Osteocyte (in vitro differentiated cells): ENCODE measurements around the gene PPIL6. TPM values are rescaled to one million over a fixed set of nuclear protein-coding genes. Genes with fewer than 3 reads are reported as not detected.

Source experiments
- DNase-seq: peaks from one replicate; pipeline ENCODE4 v3.0.0; 2021; ENCODE audit warnings: mixed read lengths; ENCODE audit not compliant: unreplicated experiment; ENCODE audit errors: extremely low spot score
- H3K27ac Mint-ChIP-seq: one replicate; pipeline ENCODE4 v1.8.0; 2021; ENCODE audit warnings: mild to moderate bottlenecking, mixed read lengths; ENCODE audit not compliant: unreplicated experiment
- H3K27me3 Mint-ChIP-seq: one replicate; pipeline ENCODE4 v1.8.0; 2021; ENCODE audit warnings: mixed read lengths; ENCODE audit not compliant: unreplicated experiment
- H3K36me3 Mint-ChIP-seq: one replicate; pipeline ENCODE4 v1.8.0; 2021; ENCODE audit warnings: mixed read lengths; ENCODE audit not compliant: unreplicated experiment
- H3K4me1 Mint-ChIP-seq: one replicate; pipeline ENCODE4 v1.8.0; 2021; ENCODE audit warnings: mixed read lengths; ENCODE audit not compliant: unreplicated experiment
- H3K4me3 Mint-ChIP-seq: one replicate; pipeline ENCODE4 v1.8.0; 2021; ENCODE audit warnings: mild to moderate bottlenecking, moderate library complexity, mixed read lengths; ENCODE audit not compliant: unreplicated experiment
- H3K9me3 Mint-ChIP-seq: one replicate; pipeline ENCODE4 v1.8.0; 2021; ENCODE audit warnings: mixed read lengths; ENCODE audit not compliant: unreplicated experiment
- CTCF ChIP-seq: fragments of 200-600 bp; sonication (generic); IDR thresholded peaks from 2 replicates; pipeline ENCODE4 v1.5.0; 2021; ENCODE audit warnings: antibody characterized with exemption, mild to moderate bottlenecking, moderate library complexity
- total RNA-seq: library from RNA; stranded (reverse); gene quantifications from 2 replicates; pipeline ENCODE4 v1.2.1, GENCODE V29; 2021

The PPIL6 gene
- total RNA-seq, 1 donor from 2014 or later = 1.9 TPM

DNA sequence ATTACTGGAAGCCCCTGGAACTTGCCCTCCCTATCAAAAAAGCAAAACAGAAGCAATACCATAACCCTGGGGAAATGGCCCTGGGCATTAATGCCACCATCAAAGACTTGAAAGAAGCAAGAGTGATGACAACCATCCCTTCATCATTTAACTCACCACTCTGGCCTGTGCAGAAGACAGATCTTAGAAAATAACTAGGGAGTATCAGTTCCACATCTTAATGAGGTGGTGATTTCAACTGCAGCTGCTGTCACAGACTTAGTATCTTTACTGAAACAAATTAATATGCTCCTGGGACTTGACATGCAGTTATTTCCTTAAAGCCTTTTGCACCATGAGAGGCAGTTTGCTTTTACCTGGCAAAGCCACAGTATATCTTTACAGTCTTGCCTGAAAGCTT lies 82.2 kb downstream of the PPIL6 start:
- Mint-ChIP-seq H3K4me1 (no peaks in the 10 kb centered on the region), H3K27ac (no peak overlapping the region), H3K36me3 (peaks cover 50% of the 10 kb centered on the region), H3K27me3 (no peaks in the 10 kb centered on the region), H3K9me3 (no peaks in the 10 kb centered on the region), H3K4me3 (no peak overlapping the region)
- DNase-seq = no peak
- no peak for TF ChIP-seq CTCF

DNA sequence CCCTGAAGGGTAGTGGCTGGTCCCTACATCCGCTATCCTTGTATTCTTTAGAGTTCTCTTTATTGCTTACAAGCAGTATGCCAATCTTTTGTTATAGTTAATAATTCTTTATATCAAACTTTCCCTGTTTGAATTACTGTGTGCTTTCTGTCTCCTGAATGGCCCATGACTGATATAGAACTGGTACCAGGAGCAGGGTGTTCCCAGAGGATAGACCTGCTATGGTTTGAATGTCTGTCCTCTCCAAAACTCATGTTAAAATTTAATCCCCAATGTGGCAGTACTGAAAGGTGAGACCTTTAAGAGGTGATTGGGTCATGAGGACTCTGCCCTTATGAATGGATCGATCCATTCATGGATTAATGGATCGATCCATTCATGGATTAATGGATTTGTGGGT lies 84.2 kb downstream of the PPIL6 start:
- no peaks in the 10 kb centered on the region for H3K27me3 Mint-ChIP-seq
- H3K4me1 Mint-ChIP-seq = peaks cover 9% of the 10 kb centered on the region
- DNase-seq = no peak
- peaks cover 41% of the 10 kb centered on the region for H3K36me3 Mint-ChIP-seq
- no peak for TF ChIP-seq CTCF
- no peaks in the 10 kb centered on the region for H3K9me3 Mint-ChIP-seq
- H3K27ac Mint-ChIP-seq = no peak overlapping the region
- no peak overlapping the region for H3K4me3 Mint-ChIP-seq

DNA sequence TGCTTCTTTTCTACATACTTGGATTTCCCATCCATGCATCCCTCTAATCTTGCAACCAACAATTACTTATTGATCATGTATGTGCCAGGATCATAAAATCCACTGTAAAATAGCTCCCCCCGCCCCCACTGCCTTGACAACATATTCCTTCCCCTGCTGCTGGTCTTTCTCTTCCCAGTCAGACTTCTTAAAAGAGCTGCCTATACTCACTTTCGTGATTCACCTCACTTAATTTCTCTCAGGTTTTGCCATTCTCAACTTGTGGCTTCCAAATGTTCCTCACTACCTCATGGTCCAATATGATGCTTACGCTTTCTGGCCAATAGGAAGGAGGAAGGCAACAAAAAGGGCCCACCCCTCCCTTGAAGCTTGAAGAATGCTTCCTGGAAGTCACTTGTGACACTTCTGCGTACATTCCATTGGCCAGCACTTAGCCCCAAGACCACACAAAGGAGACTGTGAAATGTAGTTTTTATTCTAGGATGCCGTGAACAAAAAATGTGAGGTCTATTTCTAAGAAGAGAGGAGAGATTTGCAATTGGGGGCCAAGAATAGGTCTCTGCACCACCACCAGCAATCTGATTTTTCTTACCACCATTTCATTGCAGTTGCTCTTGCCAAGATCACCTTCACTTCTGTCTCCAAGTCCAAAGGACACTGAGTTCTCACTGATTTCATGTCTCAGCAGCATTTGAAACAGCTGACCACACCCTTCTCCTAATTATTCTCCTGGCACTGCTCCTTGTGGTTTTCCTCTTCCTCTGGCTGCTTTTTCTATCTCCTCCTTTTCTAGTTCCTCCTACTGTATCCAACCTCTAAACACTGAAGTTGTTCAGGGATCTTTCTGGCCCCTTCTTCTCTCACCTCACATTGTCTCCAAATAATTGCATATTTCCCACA lies 88.9 kb downstream of the PPIL6 start:
- Mint-ChIP-seq H3K4me1 (peaks cover 9% of the 10 kb centered on the region), H3K27ac (no peak overlapping the region), H3K36me3 (peaks cover 12% of the 10 kb centered on the region), H3K9me3 (no peaks in the 10 kb centered on the region), H3K4me3 (no peak overlapping the region), H3K27me3 (no peaks in the 10 kb centered on the region)
- no peak for TF ChIP-seq CTCF
- DNase-seq = no peak

- peaks cover 9% of the 10 kb centered on the region for H3K4me1 Mint-ChIP-seq
- no peaks in the 10 kb centered on the region for H3K27me3 Mint-ChIP-seq
- peaks cover 5% of the 10 kb centered on the region for H3K36me3 Mint-ChIP-seq
- H3K9me3 Mint-ChIP-seq = no peaks in the 10 kb centered on the region
- TF ChIP-seq CTCF = no peak
- no peak overlapping the region for H3K4me3 Mint-ChIP-seq
- H3K27ac Mint-ChIP-seq = no peak overlapping the region
- DNase-seq = no peak
These were observed 90.9 kb downstream of the PPIL6 start for GRCh38 chr6:109349419-109349987.

DNA sequence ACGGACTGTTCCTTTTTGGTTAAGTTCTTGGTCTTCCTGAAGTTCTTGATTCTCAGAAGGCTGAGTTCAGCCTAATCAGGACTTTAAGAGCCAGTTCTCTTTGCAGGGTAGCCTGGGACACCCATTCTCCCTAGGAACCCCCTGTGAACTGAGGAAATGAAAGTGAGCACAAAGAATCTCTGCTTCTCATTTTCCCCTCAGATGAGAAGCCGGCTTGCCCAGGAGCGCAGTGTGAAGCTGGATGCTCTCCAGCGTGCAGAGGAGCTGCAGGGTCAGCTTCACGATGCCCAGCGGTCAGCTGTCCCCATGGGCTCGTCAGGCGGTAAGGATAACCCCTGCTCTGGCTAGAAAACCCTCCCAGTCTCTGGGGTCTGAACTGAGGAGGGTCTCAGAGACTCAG lies 92.2 kb downstream of the PPIL6 start:
- Mint-ChIP-seq H3K36me3 (peaks cover 4% of the 10 kb centered on the region), H3K9me3 (no peaks in the 10 kb centered on the region), H3K27ac (no peak overlapping the region), H3K27me3 (no peaks in the 10 kb centered on the region), H3K4me1 (peaks cover 9% of the 10 kb centered on the region), H3K4me3 (no peak overlapping the region)
- TF ChIP-seq CTCF = no peak
- DNase-seq = no peak
